H9 (cell line): ENCODE measurements around the gene CACNG5. TPM values are rescaled to one million over a fixed set of nuclear protein-coding genes. Genes with fewer than 3 reads are reported as not detected.

ENCODE experiments used
- DNase-seq: peaks from one replicate; pipeline ENCODE4 v3.0.0-alpha.2; 2017
- H2AFZ ChIP-seq: one replicate; pipeline ENCODE4 v1.6.1; 2013; ENCODE audit warnings: mild to moderate bottlenecking, low read length, control low read depth, moderate library complexity
- H2AK5ac ChIP-seq: 2 replicates; pipeline ENCODE4 v1.6.1; 2013; ENCODE audit warnings: low read length, control low read depth, mixed read lengths; ENCODE audit not compliant: insufficient read length
- H2BK120ac ChIP-seq: one replicate; pipeline ENCODE4 v1.6.1; 2013; ENCODE audit warnings: low read depth, mild to moderate bottlenecking, low read length, control low read depth, inconsistent platforms; ENCODE audit not compliant: poor library complexity, severe bottlenecking
- H2BK12ac ChIP-seq: 2 replicates; pipeline ENCODE4 v1.6.1; 2013; ENCODE audit warnings: low read length, control low read depth, mixed read lengths, low read depth; ENCODE audit not compliant: insufficient read length
- H2BK15ac ChIP-seq: 2 replicates; pipeline ENCODE4 v1.6.1; 2013; ENCODE audit warnings: low read depth, low read length, control low read depth
- H2BK20ac ChIP-seq: one replicate; pipeline ENCODE4 v1.6.1; 2013; ENCODE audit warnings: low read depth, mild to moderate bottlenecking, low read length, control low read depth, inconsistent platforms; ENCODE audit not compliant: poor library complexity, severe bottlenecking
- H2BK5ac ChIP-seq: 2 replicates; pipeline ENCODE4 v1.6.1; 2013; ENCODE audit warnings: low read length, control low read depth, mixed read lengths; ENCODE audit not compliant: insufficient read length
- H3K14ac ChIP-seq: 2 replicates; pipeline ENCODE4 v1.6.1; 2013; ENCODE audit warnings: low read length, control low read depth; ENCODE audit not compliant: insufficient read depth
- H3K18ac ChIP-seq: 2 replicates; pipeline ENCODE4 v1.6.1; 2013; ENCODE audit warnings: low read depth, mild to moderate bottlenecking, mixed read lengths, low read length, control low read depth; ENCODE audit not compliant: insufficient read length
- H3K23ac ChIP-seq: 2 replicates; pipeline ENCODE4 v1.6.1; 2013; ENCODE audit warnings: low read length, control low read depth, mixed read lengths, low read depth; ENCODE audit not compliant: insufficient read length
- H3K23me2 ChIP-seq: 2 replicates; pipeline ENCODE4 v1.6.1; 2013; ENCODE audit warnings: low read depth, mild to moderate bottlenecking, mixed read lengths, low read length, control low read depth; ENCODE audit not compliant: insufficient read length, poor library complexity, severe bottlenecking
- H3K27ac ChIP-seq: 2 replicates; pipeline ENCODE4 v1.5.1; 2013; ENCODE audit warnings: low read length, control low read depth, mixed read lengths, low read depth; ENCODE audit not compliant: insufficient read length
- H3K27me3 ChIP-seq: 2 replicates; pipeline ENCODE4 v1.6.1; 2013; ENCODE audit warnings: low read length, control low read depth, inconsistent platforms; ENCODE audit not compliant: insufficient read depth
- H3K4ac ChIP-seq: 2 replicates; pipeline ENCODE4 v1.6.1; 2013; ENCODE audit warnings: low read depth, mild to moderate bottlenecking, control low read depth, inconsistent platforms, low read length, moderate library complexity
- H3K4me1 ChIP-seq: 2 replicates; pipeline ENCODE4 v1.6.1; 2013; ENCODE audit warnings: low read length, control low read depth, inconsistent platforms; ENCODE audit not compliant: insufficient read depth
- H3K4me2 ChIP-seq: 2 replicates; pipeline ENCODE4 v1.6.1; 2013; ENCODE audit warnings: low read length, control low read depth, mixed read lengths; ENCODE audit not compliant: insufficient read length, insufficient read depth
- H3K56ac ChIP-seq: 2 replicates; pipeline ENCODE4 v1.6.1; 2013; ENCODE audit warnings: low read depth, mild to moderate bottlenecking, mixed read lengths, low read length, control low read depth; ENCODE audit not compliant: insufficient read length
- H3K79me1 ChIP-seq: 2 replicates; pipeline ENCODE4 v1.6.1; 2013; ENCODE audit warnings: low read depth, mild to moderate bottlenecking, moderate library complexity, low read length, control low read depth, inconsistent platforms; ENCODE audit not compliant: insufficient read depth, poor library complexity, severe bottlenecking
- H3K79me2 ChIP-seq: 2 replicates; pipeline ENCODE4 v1.6.1; 2013; ENCODE audit warnings: low read length, control low read depth, inconsistent platforms; ENCODE audit not compliant: insufficient read depth
- H3K9ac ChIP-seq: 2 replicates; pipeline ENCODE4 v1.6.1; 2013; ENCODE audit warnings: low read length, control low read depth, mixed read lengths; ENCODE audit not compliant: insufficient read length; ENCODE audit errors: extremely low read depth
- H3K9me3 ChIP-seq: one replicate; pipeline ENCODE4 v1.6.1; 2013; ENCODE audit warnings: low read depth, low read length, inconsistent platforms; ENCODE audit not compliant: control insufficient read depth
- H3T11ph ChIP-seq: one replicate; pipeline ENCODE4 v1.6.1; 2013; ENCODE audit warnings: mild to moderate bottlenecking, low read length, control low read depth, inconsistent platforms
- H4K20me1 ChIP-seq: one replicate; pipeline ENCODE4 v1.6.1; 2013; ENCODE audit not compliant: control insufficient read depth, insufficient read length, insufficient read depth
- H4K5ac ChIP-seq: 2 replicates; pipeline ENCODE4 v1.6.1; 2013; ENCODE audit warnings: low read depth, mild to moderate bottlenecking, mixed read lengths, low read length, control low read depth; ENCODE audit not compliant: insufficient read length
- H4K8ac ChIP-seq: replicated peaks from 2 replicates; pipeline ENCODE4 v1.6.1; 2013; ENCODE audit warnings: low read length, control low read depth, mixed read lengths, low read depth; ENCODE audit not compliant: insufficient read length
- H4K91ac ChIP-seq: 2 replicates; pipeline ENCODE4 v1.6.1; 2013; ENCODE audit warnings: low read depth, mild to moderate bottlenecking, moderate library complexity, mixed read lengths, low read length, control low read depth; ENCODE audit not compliant: insufficient read length
- H3K27ac Mint-ChIP-seq, 3 experiments: 2 replicates in 2 of 3; 3 replicates in 1 of 3; pipeline ENCODE4 v1.8.0; 2020 to 2021; ENCODE audit warnings: mixed read lengths in 3 of 3, mild to moderate bottlenecking in 1 of 3, moderate library complexity in 1 of 3
- H3K27me3 Mint-ChIP-seq: 2 replicates; pipeline ENCODE4 v1.8.0; 2021; ENCODE audit warnings: low read depth, mild to moderate bottlenecking, moderate library complexity, mixed read lengths
- H3K36me3 Mint-ChIP-seq, 3 experiments: 2 replicates in 2 of 3; 3 replicates in 1 of 3; pipeline ENCODE4 v1.8.0; 2020 to 2021; ENCODE audit warnings: low read depth in 3 of 3, mixed read lengths in 3 of 3; ENCODE audit not compliant: insufficient read depth in 1 of 3
- H3K4me1 Mint-ChIP-seq, 2 experiments: 2 replicates each; pipeline ENCODE4 v1.8.0; 2020; ENCODE audit warnings: mixed read lengths in 2 of 2
- H3K4me3 Mint-ChIP-seq, 2 experiments: 2 replicates in 1 of 2; 3 replicates in 1 of 2; pipeline ENCODE4 v1.8.0; 2020 to 2021; ENCODE audit warnings: mild to moderate bottlenecking in 2 of 2, mixed read lengths in 2 of 2, moderate library complexity in 1 of 2
- H3K9me3 Mint-ChIP-seq, 2 experiments: 2 replicates in 1 of 2; 3 replicates in 1 of 2; pipeline ENCODE4 v1.8.0; 2020; ENCODE audit warnings: mild to moderate bottlenecking in 2 of 2, mixed read lengths in 2 of 2, moderate library complexity in 1 of 2
- WGBS: extraction: QIAGEN DNeasy Blood & Tissue Kit; methylation state at CpG from one replicate; pipeline ENCODE4 v1.1.7; 2013; ENCODE audit warnings: missing lambda C conversion rate, low lambda C conversion rate, mixed read lengths; ENCODE audit not compliant: insufficient read length; ENCODE audit errors: extremely low coverage; 5-methylcytosine and 5-hydroxymethylcytosine counted together
- total RNA-seq: library from RNA; stranded (reverse); gene quantifications from 2 replicates; pipeline ENCODE4 v1.2.1, GENCODE V29; 2021
- TF ChIP-seq, protein P1 (sequence below): fragments of 200-600 bp; sonication (generic); conservative IDR thresholded peaks from 3 replicates; pipeline ENCODE4 v1.8.0; 2021; ENCODE audit warnings: antibody characterized with exemption, mild to moderate bottlenecking

The CACNG5 gene
- total RNA-seq, 1 experiment from 2014 or later: 1.6 TPM

GRCh38 chr17:66916946-66917345 lies 82.0 kb downstream of the CACNG5 start:
- no peak overlapping the region for H3K4ac ChIP-seq
- no peak overlapping the region for H4K5ac ChIP-seq
- Mint-ChIP-seq H3K4me1 (no peaks in the 10 kb centered on the region), H3K36me3 (no peaks in the 10 kb centered on the region; a peak in 1 of 7 replicates), H3K9me3 (peaks cover 4 to 6% of the 10 kb centered on the region in 2 experiments), H3K27ac (no peak overlapping the region; a peak in 1 of 7 replicates), H3K4me3 (no peak overlapping the region), H3K27me3 (peaks cover 4% of the 10 kb centered on the region)
- H3K9me3 ChIP-seq: no peaks in the 10 kb centered on the region
- H3K79me1 ChIP-seq: no peaks in the 10 kb centered on the region
- no peak overlapping the region for H2BK12ac ChIP-seq
- no peak overlapping the region for H3K9ac ChIP-seq
- no peaks in the 10 kb centered on the region for H3K23me2 ChIP-seq
- no peak overlapping the region for H2BK5ac ChIP-seq
- no peak overlapping the region for H3K4me2 ChIP-seq
- no peak overlapping the region for H2AFZ ChIP-seq
- no CpG with 5 or more reads among the region's 1 CpG for WGBS
- no peak overlapping the region for H3K23ac ChIP-seq
- no peaks in the 10 kb centered on the region for H3K79me2 ChIP-seq
- no peak overlapping the region for H2BK15ac ChIP-seq
- H4K20me1 ChIP-seq: no peaks in the 10 kb centered on the region
- DNase-seq: no peak
- no peak overlapping the region for H2BK120ac ChIP-seq
- H4K91ac ChIP-seq: no peak overlapping the region
- TF ChIP-seq, protein P1, sequence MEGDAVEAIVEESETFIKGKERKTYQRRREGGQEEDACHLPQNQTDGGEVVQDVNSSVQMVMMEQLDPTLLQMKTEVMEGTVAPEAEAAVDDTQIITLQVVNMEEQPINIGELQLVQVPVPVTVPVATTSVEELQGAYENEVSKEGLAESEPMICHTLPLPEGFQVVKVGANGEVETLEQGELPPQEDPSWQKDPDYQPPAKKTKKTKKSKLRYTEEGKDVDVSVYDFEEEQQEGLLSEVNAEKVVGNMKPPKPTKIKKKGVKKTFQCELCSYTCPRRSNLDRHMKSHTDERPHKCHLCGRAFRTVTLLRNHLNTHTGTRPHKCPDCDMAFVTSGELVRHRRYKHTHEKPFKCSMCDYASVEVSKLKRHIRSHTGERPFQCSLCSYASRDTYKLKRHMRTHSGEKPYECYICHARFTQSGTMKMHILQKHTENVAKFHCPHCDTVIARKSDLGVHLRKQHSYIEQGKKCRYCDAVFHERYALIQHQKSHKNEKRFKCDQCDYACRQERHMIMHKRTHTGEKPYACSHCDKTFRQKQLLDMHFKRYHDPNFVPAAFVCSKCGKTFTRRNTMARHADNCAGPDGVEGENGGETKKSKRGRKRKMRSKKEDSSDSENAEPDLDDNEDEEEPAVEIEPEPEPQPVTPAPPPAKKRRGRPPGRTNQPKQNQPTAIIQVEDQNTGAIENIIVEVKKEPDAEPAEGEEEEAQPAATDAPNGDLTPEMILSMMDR: no peak
- H3T11ph ChIP-seq: no peak overlapping the region
- H3K56ac ChIP-seq: no peak overlapping the region
- no peak overlapping the region for H2AK5ac ChIP-seq
- H4K8ac ChIP-seq: no peak overlapping the region
- no peak overlapping the region for H3K18ac ChIP-seq
- H3K27me3 ChIP-seq: no peaks in the 10 kb centered on the region
- H3K27ac ChIP-seq: no peak overlapping the region
- no peak overlapping the region for H2BK20ac ChIP-seq
- no peaks in the 10 kb centered on the region for H3K4me1 ChIP-seq
- no peak overlapping the region for H3K14ac ChIP-seq
